NCI-H526 treated with DMSO at 0.1 percent for 48 hours (cell line): ENCODE measurements around the gene CD1C.
"Not testable (repeated sequence)": the region's sequence is repeated elsewhere in the genome, so short reads cannot be mapped to it uniquely, and the experiment has no call there.

Experiments
- DNase-seq: peaks from one replicate; lab custom pipeline; 2025; lab: John Stamatoyannopoulos, UW

The CD1C gene

GRCh38 chr1:158289811-158290210, at the start of gene CD1C:
Gene CD1C, plus strand, starts transcription at chr1:158289923. Its CDS starts 142 bp downstream, at chr1:158290065.
- DNase-seq = no peak

GRCh38 chr1:158246650-158247049, 43.1 kb upstream of the CD1C start:
- DNase-seq = no peak

GRCh38 chr1:158248118-158248517, 41.6 kb upstream of the CD1C start:
- no peak for DNase-seq

GRCh38 chr1:158248771-158249170, 41.0 kb upstream of the CD1C start:
- DNase-seq = no peak

GRCh38 chr1:158249646-158250045, 40.1 kb upstream of the CD1C start:
- DNase-seq = no peak

- DNase-seq = no peak
Measured at GRCh38 chr1:158251163-158251562, 38.6 kb upstream of the CD1C start.

- DNase-seq = no peak
Measured at GRCh38 chr1:158255656-158256055, 34.1 kb upstream of the CD1C start.

- DNase-seq = not testable (repeated sequence)
Measured at GRCh38 chr1:158256747-158257146, 33.0 kb upstream of the CD1C start.

- DNase-seq = no peak
Measured at GRCh38 chr1:158257888-158258287, 31.8 kb upstream of the CD1C start.

- no peak for DNase-seq
Measured at GRCh38 chr1:158259117-158259516, 30.6 kb upstream of the CD1C start.

- DNase-seq = no peak
Measured at GRCh38 chr1:158272681-158273080, 17.0 kb upstream of the CD1C start.

GRCh38 chr1:158274797-158275196, 14.9 kb upstream of the CD1C start:
- no peak for DNase-seq

- not testable (repeated sequence) for DNase-seq
Measured at GRCh38 chr1:158282421-158282820, 7.3 kb upstream of the CD1C start.

GRCh38 chr1:158283965-158284364, 5.8 kb upstream of the CD1C start:
- DNase-seq = no peak

GRCh38 chr1:158285756-158286241, 3.9 kb upstream of the CD1C start:
- no peak for DNase-seq

- no peak for DNase-seq
Measured at GRCh38 chr1:158286487-158286886, 3.2 kb upstream of the CD1C start.

GRCh38 chr1:158286941-158287346, 2.8 kb upstream of the CD1C start:
- no peak for DNase-seq

- DNase-seq = no peak
Measured at GRCh38 chr1:158290321-158290844, 660 bp downstream of the CD1C start.

- no peak for DNase-seq
Measured at GRCh38 chr1:158295791-158296190, 6.1 kb downstream of the CD1C start.

- DNase-seq = no peak
Measured at GRCh38 chr1:158310623-158311022, 20.9 kb downstream of the CD1C start.

GRCh38 chr1:158311066-158311465, 21.3 kb downstream of the CD1C start:
- DNase-seq = no peak

GRCh38 chr1:158323866-158324265, 34.1 kb downstream of the CD1C start:
- no peak for DNase-seq

GRCh38 chr1:158324395-158324794, 34.7 kb downstream of the CD1C start:
- DNase-seq = no peak

GRCh38 chr1:158327481-158327880, 37.8 kb downstream of the CD1C start:
- no peak for DNase-seq

- DNase-seq = no peak
Measured at GRCh38 chr1:158328426-158328825, 38.7 kb downstream of the CD1C start.
